Neural progenitor cell (in vitro differentiated cells): ENCODE data around the gene SURF2. TPM values are rescaled to one million over a fixed set of nuclear protein-coding genes. Genes with fewer than 3 reads are reported as not detected.

ENCODE experiments used
- DNase-seq: peaks from one replicate; pipeline ENCODE4 v3.0.0-alpha.2; 2016; ENCODE audit warnings: low spot score
- H2AFZ ChIP-seq: fragments of 200-600 bp; sonication (generic); replicated peaks from 2 replicates; pipeline ENCODE4 v1.6.1; 2016; ENCODE audit warnings: antibody characterized with exemption
- H3F3A ChIP-seq: fragments of 200-600 bp; sonication (generic); 2 replicates; pipeline ENCODE4 v1.6.1; 2016; ENCODE audit warnings: antibody characterized with exemption, low read depth
- H3K27ac ChIP-seq: fragments of 200-600 bp; sonication (generic); 2 replicates; pipeline ENCODE4 v1.5.1; 2016; ENCODE audit warnings: mild to moderate bottlenecking
- H3K27me3 ChIP-seq: fragments of 200-600 bp; sonication (generic); 2 replicates; pipeline ENCODE4 v1.6.1; 2016; ENCODE audit warnings: mild to moderate bottlenecking, moderate library complexity
- H3K36me3 ChIP-seq: fragments of 200-600 bp; sonication (generic); 2 replicates; pipeline ENCODE4 v1.5.1; 2016
- H3K4me1 ChIP-seq: fragments of 200-600 bp; sonication (generic); 2 replicates; pipeline ENCODE4 v1.6.1; 2016; ENCODE audit warnings: mixed run types
- H3K4me2 ChIP-seq: fragments of 200-600 bp; sonication (generic); 2 replicates; pipeline ENCODE4 v1.6.1; 2016
- H3K4me3 ChIP-seq: fragments of 200-600 bp; sonication (generic); 2 replicates; pipeline ENCODE4 v1.5.1; 2016
- H3K79me2 ChIP-seq: fragments of 200-600 bp; sonication (generic); 2 replicates; pipeline ENCODE4 v1.6.1; 2016; ENCODE audit warnings: low read depth
- H3K9ac ChIP-seq: fragments of 200-600 bp; sonication (generic); 2 replicates; pipeline ENCODE4 v1.6.1; 2016
- H3K9me3 ChIP-seq: fragments of 200-600 bp; sonication (generic); 2 replicates; pipeline ENCODE4 v1.5.1; 2016; ENCODE audit warnings: low read depth
- H4K20me1 ChIP-seq: fragments of 200-600 bp; sonication (generic); 2 replicates; pipeline ENCODE4 v1.6.1; 2016; ENCODE audit warnings: low read depth
- H3K27ac Mint-ChIP-seq: 3 replicates; pipeline ENCODE4 v1.8.0; 2021; ENCODE audit warnings: mixed read lengths
- H3K27me3 Mint-ChIP-seq: 2 replicates; pipeline ENCODE4 v1.8.0; 2022; ENCODE audit warnings: low read depth, mild to moderate bottlenecking, inconsistent platforms, moderate library complexity, mixed read lengths; ENCODE audit not compliant: insufficient read depth
- H3K36me3 Mint-ChIP-seq: 3 replicates; pipeline ENCODE4 v1.8.0; 2021; ENCODE audit warnings: mixed read lengths
- H3K4me1 Mint-ChIP-seq: 3 replicates; pipeline ENCODE4 v1.8.0; 2021; ENCODE audit warnings: mixed read lengths
- H3K4me3 Mint-ChIP-seq: 3 replicates; pipeline ENCODE4 v1.8.0; 2021; ENCODE audit warnings: mild to moderate bottlenecking, moderate library complexity, mixed read lengths
- H3K9me3 Mint-ChIP-seq: 3 replicates; pipeline ENCODE4 v1.8.0; 2020; ENCODE audit warnings: mixed read lengths
- EZH2 ChIP-seq: fragments of 200-600 bp; sonication (generic); IDR thresholded peaks from 2 replicates; pipeline ENCODE4 v1.6.1; 2017; ENCODE audit warnings: antibody characterized with exemption, mild to moderate bottlenecking, moderate library complexity
- EZH2phosphoT487 ChIP-seq: fragments of 200-600 bp; sonication (generic); IDR thresholded peaks from 2 replicates; pipeline ENCODE4 v1.6.1; 2017; ENCODE audit warnings: antibody characterized with exemption
- total RNA-seq: library from RNA; depleted of rRNA; stranded (reverse); fragments of >200 nt; gene quantifications from 2 replicates; pipeline ENCODE4 v1.2.3, GENCODE V29; 2015; ENCODE audit warnings: low replicate concordance
- TF ChIP-seq, protein P1 (sequence below): fragments of 200-600 bp; sonication (generic); IDR thresholded peaks from 2 replicates; pipeline ENCODE4 v1.5.1; 2017; ENCODE audit warnings: antibody characterized with exemption, mild to moderate bottlenecking

Gene SURF2
- total RNA-seq, 1 donor from 2014 or later = 16.0 TPM

GRCh38 chr9:133346021-133346785, 10.1 kb upstream of the SURF2 start:
- peaks cover 25% of the 10 kb centered on the region for H3K36me3 Mint-ChIP-seq
- no peak overlapping the region for H3K27ac Mint-ChIP-seq

DNA sequence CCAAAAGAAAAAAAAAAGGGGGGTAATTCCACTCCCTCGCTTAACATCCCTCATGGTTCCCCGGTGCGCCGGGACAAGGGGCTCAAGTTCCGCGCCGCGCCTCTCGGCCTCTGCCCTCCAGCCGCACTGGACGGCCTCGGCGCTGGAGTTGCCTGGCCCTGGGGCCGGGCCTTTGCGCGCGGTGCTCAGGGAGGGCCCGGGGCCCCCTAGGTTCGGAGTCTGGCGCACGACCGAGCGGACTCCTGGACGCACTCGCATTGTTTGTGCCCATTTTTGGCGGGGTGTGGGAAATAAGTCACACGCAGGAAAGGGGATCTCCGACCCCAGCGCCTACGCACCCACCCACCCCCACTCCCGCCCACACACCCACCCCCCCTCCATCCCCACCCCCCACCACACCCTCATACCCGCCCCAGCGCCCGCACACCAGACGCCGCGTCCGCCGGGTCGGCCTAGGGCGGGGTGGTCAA, 8.8 kb upstream of the SURF2 start:
- Histone ChIP-seq H3K4me3 (peak overlapping the region; percentile 77), H3F3A (peaks cover 50% of the 10 kb centered on the region), H3K79me2 (peaks cover 54% of the 10 kb centered on the region), H3K27ac (no peak overlapping the region), H3K4me1 (peaks cover 15% of the 10 kb centered on the region), H3K27me3 (no peaks in the 10 kb centered on the region), H3K9me3 (no peaks in the 10 kb centered on the region), H3K36me3 (peaks cover 23% of the 10 kb centered on the region), H3K4me2 (peak overlapping the region; percentile 88), H4K20me1 (peaks cover 65% of the 10 kb centered on the region), H2AFZ (no peak overlapping the region), H3K9ac (peak overlapping the region; percentile 75)
- peaks cover 25% of the 10 kb centered on the region for H3K4me1 Mint-ChIP-seq
- H3K4me3 Mint-ChIP-seq = peak overlapping the region; percentile 98
- H3K36me3 Mint-ChIP-seq = peaks cover 30% of the 10 kb centered on the region
- peak; percentile 81 for DNase-seq
- H3K27ac Mint-ChIP-seq = no peak overlapping the region
- TF ChIP-seq, protein P1, sequence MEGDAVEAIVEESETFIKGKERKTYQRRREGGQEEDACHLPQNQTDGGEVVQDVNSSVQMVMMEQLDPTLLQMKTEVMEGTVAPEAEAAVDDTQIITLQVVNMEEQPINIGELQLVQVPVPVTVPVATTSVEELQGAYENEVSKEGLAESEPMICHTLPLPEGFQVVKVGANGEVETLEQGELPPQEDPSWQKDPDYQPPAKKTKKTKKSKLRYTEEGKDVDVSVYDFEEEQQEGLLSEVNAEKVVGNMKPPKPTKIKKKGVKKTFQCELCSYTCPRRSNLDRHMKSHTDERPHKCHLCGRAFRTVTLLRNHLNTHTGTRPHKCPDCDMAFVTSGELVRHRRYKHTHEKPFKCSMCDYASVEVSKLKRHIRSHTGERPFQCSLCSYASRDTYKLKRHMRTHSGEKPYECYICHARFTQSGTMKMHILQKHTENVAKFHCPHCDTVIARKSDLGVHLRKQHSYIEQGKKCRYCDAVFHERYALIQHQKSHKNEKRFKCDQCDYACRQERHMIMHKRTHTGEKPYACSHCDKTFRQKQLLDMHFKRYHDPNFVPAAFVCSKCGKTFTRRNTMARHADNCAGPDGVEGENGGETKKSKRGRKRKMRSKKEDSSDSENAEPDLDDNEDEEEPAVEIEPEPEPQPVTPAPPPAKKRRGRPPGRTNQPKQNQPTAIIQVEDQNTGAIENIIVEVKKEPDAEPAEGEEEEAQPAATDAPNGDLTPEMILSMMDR = no peak
- TF ChIP-seq EZH2 = no peak
- no peaks in the 10 kb centered on the region for H3K9me3 Mint-ChIP-seq
- peaks cover 18% of the 10 kb centered on the region for H3K27me3 Mint-ChIP-seq

More at GRCh38 chr9:133346021-133346785, 10.1 kb upstream of the SURF2 start:
- peak overlapping the region; percentile 88 for H3K4me2 ChIP-seq
- H3K27ac ChIP-seq = no peak overlapping the region
- H3K27me3 ChIP-seq = no peaks in the 10 kb centered on the region
- peaks cover 25% of the 10 kb centered on the region for H3K4me1 Mint-ChIP-seq
- H3K4me1 ChIP-seq = peaks cover 15% of the 10 kb centered on the region
- peaks cover 16% of the 10 kb centered on the region for H3K27me3 Mint-ChIP-seq
- no peak overlapping the region for H2AFZ ChIP-seq
- no peak overlapping the region for H3K9ac ChIP-seq
- H3K4me3 ChIP-seq = peak overlapping the region; percentile 77
- no peak for DNase-seq
- peaks cover 22% of the 10 kb centered on the region for H3K36me3 ChIP-seq
- peaks cover 37% of the 10 kb centered on the region for H3F3A ChIP-seq
- TF ChIP-seq, protein P1 = no peak
- TF ChIP-seq EZH2phosphoT487 (no peak), EZH2 (no peak)
- peaks cover 56% of the 10 kb centered on the region for H4K20me1 ChIP-seq
- peaks cover 54% of the 10 kb centered on the region for H3K79me2 ChIP-seq
- H3K4me3 Mint-ChIP-seq = peak overlapping the region; percentile 98
- no peaks in the 10 kb centered on the region for H3K9me3 ChIP-seq
- no peaks in the 10 kb centered on the region for H3K9me3 Mint-ChIP-seq

DNA sequence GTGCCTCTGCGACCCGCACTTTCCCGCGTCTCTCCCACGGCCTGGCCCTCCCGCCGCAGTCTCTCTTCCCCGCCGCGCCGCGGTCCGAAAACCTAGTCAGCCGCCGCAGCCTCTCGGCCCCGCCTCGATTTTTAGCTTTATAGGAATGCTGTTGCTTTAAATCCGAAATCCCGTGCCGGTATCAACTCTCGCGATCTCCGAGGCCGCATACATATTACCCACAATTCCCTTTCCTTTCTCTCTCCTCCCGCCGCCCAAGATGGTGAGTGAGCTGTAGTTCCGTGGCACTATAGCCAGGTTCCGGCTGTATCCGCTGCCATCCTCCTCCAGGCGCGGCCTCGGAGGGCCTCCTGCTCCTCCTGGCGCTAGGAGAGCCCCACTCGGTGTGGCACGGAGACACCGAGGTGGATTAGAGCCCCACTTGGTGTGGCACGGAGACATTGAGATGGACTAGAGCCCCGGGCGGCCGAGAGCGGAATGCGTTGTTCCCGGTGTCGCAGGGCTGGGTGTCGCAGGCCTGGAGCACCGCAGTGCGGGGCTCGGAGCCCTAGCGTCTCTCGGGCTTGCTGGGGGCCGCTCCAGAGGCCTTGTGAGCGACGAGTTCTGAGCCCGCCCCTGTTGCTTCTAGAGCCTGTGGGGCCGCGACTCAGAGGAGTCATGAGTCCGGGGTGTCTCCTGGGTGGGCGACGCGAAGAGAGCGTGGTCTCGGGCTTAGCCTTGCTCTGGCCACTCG, 8.2 kb upstream of the SURF2 start, which contains the start of the genes MED22 and RPL7A:
MED22 (minus strand) TSS at position 147 of the 733 bp plus-strand sequence. CDS start 1,469 bp downstream, outside the sequence.
RPL7A (plus strand) TSS at position 234 of the 733 bp plus-strand sequence; CDS start at position 260, 26 bp downstream.
- Mint-ChIP-seq H3K27ac (peak within 1 kb of the TSS; percentile 99), H3K9me3 (no peaks in the 10 kb centered on the region), H3K36me3 (peaks cover 33% of the 10 kb centered on the region), H3K4me3 (peak within 1 kb of the TSS; percentile 98), H3K4me1 (peaks cover 25% of the 10 kb centered on the region), H3K27me3 (peaks cover 18% of the 10 kb centered on the region)
- Histone ChIP-seq H3K4me2 (peak within 1 kb of the TSS; percentile 100), H2AFZ (peak within 1 kb of the TSS; percentile 57), H3K9me3 (no peaks in the 10 kb centered on the region), H3K9ac (peak within 1 kb of the TSS; percentile 99), H3K4me1 (peaks cover 15% of the 10 kb centered on the region), H4K20me1 (peaks cover 64% of the 10 kb centered on the region), H3K27ac (peak within 1 kb of the TSS; percentile 97), H3K79me2 (peaks cover 54% of the 10 kb centered on the region), H3K4me3 (peak within 1 kb of the TSS; percentile 77), H3F3A (peaks cover 52% of the 10 kb centered on the region), H3K27me3 (no peaks in the 10 kb centered on the region), H3K36me3 (peaks cover 23% of the 10 kb centered on the region)
- TF ChIP-seq EZH2phosphoT487 = no peak
- peak; percentile 97 for DNase-seq
